Fibroblast of lung (primary cell): ENCODE data around the gene TBL1XR1. TPM values are rescaled to one million over a fixed set of nuclear protein-coding genes. Genes with fewer than 3 reads are reported as not detected.

Source experiments
- DNase-seq, 2 donors: peaks; one replicate each; pipeline versions ENCODE4 v3.0.0 to v3.0.0-alpha.2; 2010; ENCODE audit warnings: low read depth in 2 of 2
- H2AFZ ChIP-seq: 2 replicates; pipeline ENCODE4 v1.5.1; 2012; ENCODE audit warnings: low read length, control low read depth, inconsistent platforms
- H3K27ac ChIP-seq: 2 replicates; pipeline ENCODE4 v1.5.1; 2011; ENCODE audit warnings: low read length, control low read depth; ENCODE audit not compliant: insufficient read depth
- H3K27me3 ChIP-seq: 2 replicates; pipeline ENCODE4 v1.5.1; 2011; ENCODE audit warnings: mild to moderate bottlenecking, low read length; ENCODE audit not compliant: control insufficient read depth, insufficient read depth
- H3K36me3 ChIP-seq: 2 replicates; pipeline ENCODE4 v1.5.1; 2011; ENCODE audit warnings: low read length; ENCODE audit not compliant: control insufficient read depth, insufficient read depth
- H3K4me1 ChIP-seq: 2 replicates; pipeline ENCODE4 v1.5.1; 2011; ENCODE audit warnings: low read length; ENCODE audit not compliant: control insufficient read depth, insufficient read depth; ENCODE audit errors: extremely low read depth
- H3K4me2 ChIP-seq: 2 replicates; pipeline ENCODE4 v1.5.1; 2011; ENCODE audit warnings: low read length, control low read depth; ENCODE audit not compliant: insufficient read depth; ENCODE audit errors: extremely low read depth
- H3K4me3 ChIP-seq, 4 experiments: fragments of 200-600 bp in 1 of 4; sonication (generic) in 1 of 4; replicated peaks in 1 of 4; 2 replicates each; pipeline ENCODE4 v1.5.1; 2011 to 2016; ENCODE audit warnings: low read length in 4 of 4, low read depth in 3 of 4, mild to moderate bottlenecking in 3 of 4, control low read depth in 2 of 4, inconsistent platforms in 1 of 4, mixed read lengths in 1 of 4; ENCODE audit not compliant: insufficient read depth in 1 of 4; ENCODE audit errors: control extremely low read depth in 1 of 4
- H3K79me2 ChIP-seq: 2 replicates; pipeline ENCODE4 v1.5.1; 2012; ENCODE audit warnings: mild to moderate bottlenecking, low read length, inconsistent platforms; ENCODE audit not compliant: control insufficient read depth, insufficient read depth
- H3K9ac ChIP-seq: 2 replicates; pipeline ENCODE4 v1.5.1; 2011; ENCODE audit warnings: mild to moderate bottlenecking, low read length, control low read depth; ENCODE audit not compliant: insufficient read depth
- H3K9me3 ChIP-seq: 2 replicates; pipeline ENCODE4 v1.5.1; 2012; ENCODE audit warnings: low read depth, low read length; ENCODE audit not compliant: control insufficient read depth, insufficient read depth
- H4K20me1 ChIP-seq: 2 replicates; pipeline ENCODE4 v1.5.1; 2011; ENCODE audit warnings: low read length; ENCODE audit not compliant: control insufficient read depth, insufficient read depth; ENCODE audit errors: extremely low read depth
- EZH2 ChIP-seq: IDR thresholded peaks from 2 replicates; pipeline ENCODE4 v1.5.1; 2012; ENCODE audit warnings: low read length, control low read depth, mild to moderate bottlenecking; ENCODE audit errors: missing control alignments
- polyA plus RNA-seq, 2 donors: library from polyadenylated mRNA; depleted of rRNA in 1 of 2; stranded (reverse) in 1 of 2; unstranded in 1 of 2; fragments of >200 nt; gene quantifications; 2 replicates each; pipeline ENCODE4 v1.2.1, GENCODE V29; 2011 to 2012; ENCODE audit warnings: missing spikeins in 1 of 2
- total RNA-seq: library from RNA; depleted of rRNA; stranded (reverse); fragments of >200 nt; gene quantifications from 2 replicates; pipeline ENCODE4 v1.2.1, GENCODE V29; 2014
- TF ChIP-seq, protein P1 (sequence below), 2 donors: IDR thresholded peaks in 1 of 2; conservative IDR thresholded peaks in 1 of 2; 1 replicate in 1 of 2; 2 replicates in 1 of 2; pipeline ENCODE4 v1.5.1; 2011 to 2012; ENCODE audit warnings: low read length in 2 of 2, control low read depth in 1 of 2, inconsistent platforms in 1 of 2, low read depth in 1 of 2, mild to moderate bottlenecking in 1 of 2

The TBL1XR1 gene
- total and polyA plus RNA-seq, 2 donors (not counting 1 experiment from before 2014, with no cell fraction given), result 115 to 369 TPM

DNA sequence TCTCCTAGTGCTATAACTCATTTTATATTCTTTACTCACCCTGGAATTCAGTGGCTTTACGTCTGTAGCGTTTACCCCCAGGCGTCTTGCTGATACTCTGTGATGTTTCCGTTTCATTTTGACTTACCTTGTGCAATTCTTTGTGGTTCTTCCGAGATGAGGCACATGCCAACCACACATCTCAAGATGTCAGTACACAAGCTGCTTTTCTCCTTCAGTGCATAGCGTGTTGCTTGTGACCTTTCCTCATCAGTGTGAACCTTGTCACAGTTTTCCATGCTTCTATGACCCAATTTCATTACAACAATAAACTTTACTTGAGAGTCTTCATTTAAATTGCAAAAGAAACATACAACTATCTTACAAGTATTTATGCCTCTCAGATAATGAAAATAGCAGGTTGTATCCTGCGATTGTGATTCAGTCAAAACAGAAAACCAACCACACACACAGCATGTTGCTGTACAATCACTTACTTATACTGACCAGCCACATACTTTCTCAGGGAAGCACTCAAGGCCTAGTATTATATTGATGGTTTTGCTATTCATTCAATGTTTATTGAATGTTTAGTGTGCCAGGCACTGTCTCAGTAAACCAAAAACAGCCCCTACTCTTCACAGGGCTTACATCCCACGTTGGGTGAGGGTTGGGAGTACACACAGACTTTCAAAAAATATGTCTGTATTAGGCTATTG is 4.6 kb upstream of the TBL1XR1 start:
- no peak overlapping the region for H3K27ac ChIP-seq
- DNase-seq, result peak; percentile 14 to 34
- TF ChIP-seq, protein P1, sequence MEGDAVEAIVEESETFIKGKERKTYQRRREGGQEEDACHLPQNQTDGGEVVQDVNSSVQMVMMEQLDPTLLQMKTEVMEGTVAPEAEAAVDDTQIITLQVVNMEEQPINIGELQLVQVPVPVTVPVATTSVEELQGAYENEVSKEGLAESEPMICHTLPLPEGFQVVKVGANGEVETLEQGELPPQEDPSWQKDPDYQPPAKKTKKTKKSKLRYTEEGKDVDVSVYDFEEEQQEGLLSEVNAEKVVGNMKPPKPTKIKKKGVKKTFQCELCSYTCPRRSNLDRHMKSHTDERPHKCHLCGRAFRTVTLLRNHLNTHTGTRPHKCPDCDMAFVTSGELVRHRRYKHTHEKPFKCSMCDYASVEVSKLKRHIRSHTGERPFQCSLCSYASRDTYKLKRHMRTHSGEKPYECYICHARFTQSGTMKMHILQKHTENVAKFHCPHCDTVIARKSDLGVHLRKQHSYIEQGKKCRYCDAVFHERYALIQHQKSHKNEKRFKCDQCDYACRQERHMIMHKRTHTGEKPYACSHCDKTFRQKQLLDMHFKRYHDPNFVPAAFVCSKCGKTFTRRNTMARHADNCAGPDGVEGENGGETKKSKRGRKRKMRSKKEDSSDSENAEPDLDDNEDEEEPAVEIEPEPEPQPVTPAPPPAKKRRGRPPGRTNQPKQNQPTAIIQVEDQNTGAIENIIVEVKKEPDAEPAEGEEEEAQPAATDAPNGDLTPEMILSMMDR (conservative IDR thresholded peaks at IDR 0.05 in 1 of 2, IDR thresholded peaks at IDR 0.05 in 1 of 2; ENCODE audit: low read depth in 1 of 2, low read length in 2 of 2), result no peak
- TF ChIP-seq EZH2, result no peak
- H3K4me1 ChIP-seq, result no peaks in the 10 kb centered on the region
- H3K36me3 ChIP-seq, result no peaks in the 10 kb centered on the region
- H3K79me2 ChIP-seq, result no peaks in the 10 kb centered on the region
- no peak overlapping the region for H2AFZ ChIP-seq
- no peaks in the 10 kb centered on the region for H4K20me1 ChIP-seq
- no peaks in the 10 kb centered on the region for H3K9me3 ChIP-seq
- no peak overlapping the region for H3K4me3 ChIP-seq
- no peak overlapping the region for H3K4me2 ChIP-seq
- no peak overlapping the region for H3K9ac ChIP-seq
- H3K27me3 ChIP-seq, result no peaks in the 10 kb centered on the region

DNA sequence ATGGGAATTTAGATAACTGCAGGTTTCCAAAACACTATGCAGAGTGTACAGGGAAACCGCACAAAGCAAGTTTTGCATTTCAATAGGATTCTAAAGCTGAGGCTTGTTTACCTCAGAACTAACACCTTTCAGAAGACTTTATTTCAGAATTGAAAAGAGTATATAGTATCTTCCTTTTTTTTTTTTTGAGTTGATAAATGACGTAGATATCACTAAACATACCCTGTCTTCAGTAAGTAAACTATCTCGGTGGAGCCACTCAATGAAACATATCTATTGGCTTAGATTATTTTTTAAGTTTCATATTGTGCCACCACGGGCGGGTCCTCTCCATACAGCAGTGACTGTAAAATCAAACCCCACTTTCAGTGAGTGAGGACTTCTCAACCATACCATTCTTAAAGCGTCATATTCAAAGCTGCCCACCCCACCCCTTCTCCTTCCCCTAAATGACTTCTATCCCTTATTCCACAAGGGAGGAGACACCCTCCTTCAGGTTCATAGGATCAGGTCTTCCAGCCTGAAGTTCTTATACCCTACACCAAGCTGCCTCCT is 2.0 kb upstream of the TBL1XR1 start:
- DNase-seq, result no peak
- no peak overlapping the region for H3K27ac ChIP-seq
- H3K4me2 ChIP-seq, result no peak overlapping the region

DNA sequence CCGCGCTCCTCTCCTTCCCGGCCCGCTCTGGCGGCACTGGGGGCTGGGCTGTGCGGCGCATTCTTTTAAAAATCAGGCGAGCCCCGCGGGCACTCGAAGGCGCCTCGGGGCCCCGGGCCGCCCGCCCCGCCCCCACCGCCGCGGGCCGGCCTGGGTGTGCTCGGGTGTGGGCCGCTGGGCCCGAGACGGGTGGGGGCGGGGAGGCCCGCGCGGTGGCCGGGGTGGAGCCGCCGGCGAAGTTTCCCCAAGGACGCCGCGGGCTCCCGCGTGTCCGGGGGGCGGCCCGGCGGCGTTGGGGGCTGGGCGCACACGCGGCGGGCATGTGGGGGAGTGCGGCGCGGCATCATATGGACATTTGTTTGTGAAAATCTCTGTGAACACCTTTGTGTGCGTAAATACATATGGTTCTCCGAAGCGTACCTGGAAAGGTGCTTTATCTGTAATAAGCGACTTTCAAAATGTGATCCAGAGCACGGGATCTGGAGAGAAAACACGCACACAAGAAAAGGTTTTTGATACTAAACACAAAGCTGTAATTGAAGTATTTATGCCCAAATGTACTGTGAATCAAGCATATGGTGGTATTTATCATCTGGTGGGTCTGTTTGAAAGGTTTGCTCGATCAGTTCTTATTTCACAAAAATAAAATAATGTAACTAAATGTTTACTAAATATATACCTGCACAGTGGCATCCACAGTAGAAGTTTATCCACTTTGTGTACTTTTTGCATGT is 612 bp upstream of the TBL1XR1 start:
- peaks cover 2% of the 10 kb centered on the region for H3K4me1 ChIP-seq
- no peaks in the 10 kb centered on the region for H3K9me3 ChIP-seq
- no peaks in the 10 kb centered on the region for H3K27me3 ChIP-seq
- H3K4me3 ChIP-seq, result peak overlapping the region; percentile 49 to 72 (median 55)
- DNase-seq, result no peak
- peak overlapping the region; percentile 55 for H3K9ac ChIP-seq
- peak overlapping the region; percentile 56 for H3K27ac ChIP-seq
- no peaks in the 10 kb centered on the region for H4K20me1 ChIP-seq
- H3K4me2 ChIP-seq, result peak overlapping the region; percentile 88
- H3K79me2 ChIP-seq, result peaks cover 38% of the 10 kb centered on the region
- H3K36me3 ChIP-seq, result no peaks in the 10 kb centered on the region
- H2AFZ ChIP-seq, result peak overlapping the region; percentile 50
- TF ChIP-seq, protein P1 (conservative IDR thresholded peaks at IDR 0.05 in 1 of 2, IDR thresholded peaks at IDR 0.05 in 1 of 2; ENCODE audit: low read depth in 1 of 2, low read length in 2 of 2), result no peak
- no peak for TF ChIP-seq EZH2

More for the DNA sequence above, 2.0 kb upstream of the TBL1XR1 start:
- no peak overlapping the region for H3K4me3 ChIP-seq
- H3K36me3 ChIP-seq, result no peaks in the 10 kb centered on the region
- H3K27me3 ChIP-seq, result no peaks in the 10 kb centered on the region
- no peaks in the 10 kb centered on the region for H4K20me1 ChIP-seq
- H3K79me2 ChIP-seq, result peaks cover 25% of the 10 kb centered on the region
- no peaks in the 10 kb centered on the region for H3K9me3 ChIP-seq
- no peak overlapping the region for H2AFZ ChIP-seq
- H3K9ac ChIP-seq, result no peak overlapping the region
- TF ChIP-seq, protein P1 (conservative IDR thresholded peaks at IDR 0.05 in 1 of 2, IDR thresholded peaks at IDR 0.05 in 1 of 2; ENCODE audit: low read depth in 1 of 2, low read length in 2 of 2), result no peak
- TF ChIP-seq EZH2, result no peak
- H3K4me1 ChIP-seq, result no peaks in the 10 kb centered on the region
